ENCODE results near the gene PARD3B.

DNA sequence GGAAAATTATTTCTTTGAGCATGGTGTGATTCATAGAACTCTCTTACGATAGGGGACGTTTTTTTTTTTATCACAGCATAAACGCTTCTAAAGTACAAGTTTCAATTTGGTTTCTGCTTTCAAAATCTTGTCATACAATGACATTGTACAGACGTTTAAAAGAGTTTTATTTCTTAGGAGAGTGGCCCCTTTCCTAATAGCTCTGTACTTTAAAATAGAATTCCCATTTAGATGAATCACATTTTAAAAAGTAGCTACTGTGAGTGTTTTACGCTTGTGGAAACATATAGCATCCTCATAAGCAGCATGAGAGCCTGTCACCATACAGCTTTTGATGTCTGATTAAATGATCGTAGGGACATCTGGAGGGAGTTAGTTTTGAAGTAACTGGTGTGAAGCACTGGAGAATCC is 510.9 kb downstream of the PARD3B start:
- no peak for TF ChIP-seq POLR2A (IDR thresholded peaks at IDR 0.05)
- TF ChIP-seq, protein P1, sequence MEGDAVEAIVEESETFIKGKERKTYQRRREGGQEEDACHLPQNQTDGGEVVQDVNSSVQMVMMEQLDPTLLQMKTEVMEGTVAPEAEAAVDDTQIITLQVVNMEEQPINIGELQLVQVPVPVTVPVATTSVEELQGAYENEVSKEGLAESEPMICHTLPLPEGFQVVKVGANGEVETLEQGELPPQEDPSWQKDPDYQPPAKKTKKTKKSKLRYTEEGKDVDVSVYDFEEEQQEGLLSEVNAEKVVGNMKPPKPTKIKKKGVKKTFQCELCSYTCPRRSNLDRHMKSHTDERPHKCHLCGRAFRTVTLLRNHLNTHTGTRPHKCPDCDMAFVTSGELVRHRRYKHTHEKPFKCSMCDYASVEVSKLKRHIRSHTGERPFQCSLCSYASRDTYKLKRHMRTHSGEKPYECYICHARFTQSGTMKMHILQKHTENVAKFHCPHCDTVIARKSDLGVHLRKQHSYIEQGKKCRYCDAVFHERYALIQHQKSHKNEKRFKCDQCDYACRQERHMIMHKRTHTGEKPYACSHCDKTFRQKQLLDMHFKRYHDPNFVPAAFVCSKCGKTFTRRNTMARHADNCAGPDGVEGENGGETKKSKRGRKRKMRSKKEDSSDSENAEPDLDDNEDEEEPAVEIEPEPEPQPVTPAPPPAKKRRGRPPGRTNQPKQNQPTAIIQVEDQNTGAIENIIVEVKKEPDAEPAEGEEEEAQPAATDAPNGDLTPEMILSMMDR (IDR thresholded peaks at IDR 0.05) = no peak
